RWPE1 (cell line): ENCODE data around the gene CAMKK2.

Source experiments
- CTCF ChIA-PET: fragments of 350-600 bp; sonication (Branson Sonifier 250); formaldehyde crosslinking; extraction: SDS; loops from one replicate; lab custom pipeline; 2021; lab: Yijun Ruan, JAX
- POLR2A ChIA-PET: fragments of 400-600 bp; formaldehyde crosslinking; extraction: SDS; loops from one replicate; lab custom pipeline; 2020; ENCODE audit warnings: antibody characterized with exemption; ENCODE audit not compliant: low non-redundant PET; lab: Yijun Ruan, JAX
- DNase-seq: peaks from one replicate; pipeline ENCODE4 v3.0.0; 2012; ENCODE audit warnings: low spot score
- H3K27ac ChIP-seq: fragments of 450-650 bp; 2 replicates; pipeline ENCODE4 v1.5.1; 2017
- TF ChIP-seq, protein P1 (sequence below): fragments of 450-650 bp; conservative IDR thresholded peaks from 2 replicates; pipeline ENCODE4 v1.5.1; 2017; ENCODE audit warnings: low read depth, mild to moderate bottlenecking

The CAMKK2 gene

DNA sequence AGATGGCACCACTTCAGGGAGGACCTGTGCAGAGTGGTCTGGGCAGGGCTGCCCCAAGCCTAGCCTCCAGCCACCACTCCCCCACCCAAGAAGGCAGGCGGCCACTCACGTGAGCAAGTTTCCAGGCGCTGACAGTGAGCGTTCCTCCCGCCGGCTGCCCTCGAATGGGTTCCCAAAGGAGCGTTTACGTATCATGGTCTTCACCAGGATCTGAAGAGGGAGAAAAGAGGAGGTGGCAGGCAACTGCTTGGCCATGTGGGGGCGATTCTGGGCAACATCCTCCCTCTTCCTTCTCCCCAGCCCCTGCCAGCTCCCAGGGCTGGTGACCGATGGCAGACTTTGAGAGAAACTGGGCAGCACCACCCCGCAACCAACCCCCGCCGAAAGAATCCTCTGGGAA, 51.5 kb downstream of the CAMKK2 start:
- TF ChIP-seq, protein P1, sequence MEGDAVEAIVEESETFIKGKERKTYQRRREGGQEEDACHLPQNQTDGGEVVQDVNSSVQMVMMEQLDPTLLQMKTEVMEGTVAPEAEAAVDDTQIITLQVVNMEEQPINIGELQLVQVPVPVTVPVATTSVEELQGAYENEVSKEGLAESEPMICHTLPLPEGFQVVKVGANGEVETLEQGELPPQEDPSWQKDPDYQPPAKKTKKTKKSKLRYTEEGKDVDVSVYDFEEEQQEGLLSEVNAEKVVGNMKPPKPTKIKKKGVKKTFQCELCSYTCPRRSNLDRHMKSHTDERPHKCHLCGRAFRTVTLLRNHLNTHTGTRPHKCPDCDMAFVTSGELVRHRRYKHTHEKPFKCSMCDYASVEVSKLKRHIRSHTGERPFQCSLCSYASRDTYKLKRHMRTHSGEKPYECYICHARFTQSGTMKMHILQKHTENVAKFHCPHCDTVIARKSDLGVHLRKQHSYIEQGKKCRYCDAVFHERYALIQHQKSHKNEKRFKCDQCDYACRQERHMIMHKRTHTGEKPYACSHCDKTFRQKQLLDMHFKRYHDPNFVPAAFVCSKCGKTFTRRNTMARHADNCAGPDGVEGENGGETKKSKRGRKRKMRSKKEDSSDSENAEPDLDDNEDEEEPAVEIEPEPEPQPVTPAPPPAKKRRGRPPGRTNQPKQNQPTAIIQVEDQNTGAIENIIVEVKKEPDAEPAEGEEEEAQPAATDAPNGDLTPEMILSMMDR: no peak
- DNase-seq: no peak
- ChIA-PET CTCF (no interaction called here), POLR2A (no interaction called here)
- no peak overlapping the region for H3K27ac ChIP-seq

DNA sequence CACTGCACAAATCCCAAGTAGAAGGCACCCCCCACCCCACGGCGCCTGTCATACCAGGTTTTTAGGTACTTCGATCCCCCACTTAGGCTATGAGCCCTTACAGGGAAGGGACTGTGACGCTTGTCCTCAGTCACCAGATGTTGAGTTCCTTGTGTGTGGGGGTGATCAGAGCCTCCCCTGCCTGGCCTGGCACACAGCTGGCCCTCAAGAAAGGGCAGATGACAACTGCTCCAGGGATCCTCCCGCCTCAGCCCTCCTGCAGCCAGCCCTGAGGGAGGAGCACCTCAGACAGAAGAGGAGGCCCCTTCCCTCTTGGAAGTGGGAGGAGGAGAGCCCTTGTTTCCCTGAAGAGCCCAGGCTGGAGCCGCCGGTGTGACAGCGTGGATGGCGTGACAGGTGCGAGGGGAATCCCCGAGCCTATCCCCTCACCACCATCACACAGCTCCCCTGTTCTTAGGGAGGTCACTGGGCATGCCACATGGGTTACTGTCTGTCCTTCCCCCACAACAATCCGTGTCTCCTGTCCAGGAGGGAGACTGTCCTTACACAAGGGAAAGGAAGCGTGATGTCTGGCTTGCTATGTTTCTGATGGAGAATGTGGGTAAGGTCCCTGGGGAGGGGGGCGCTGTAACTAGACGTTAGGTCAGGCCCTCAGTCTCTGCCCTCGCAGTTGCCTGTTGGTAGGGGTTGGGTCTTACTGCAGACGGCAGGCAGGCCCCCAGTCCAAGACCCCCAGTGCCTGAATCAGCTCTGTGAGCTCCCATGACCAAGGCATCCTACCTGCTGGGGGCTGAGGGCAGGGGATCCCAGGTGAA, 55.1 kb downstream of the CAMKK2 start:
- ChIA-PET CTCF (no interaction called here), POLR2A (no interaction called here)
- H3K27ac ChIP-seq: no peak overlapping the region
- TF ChIP-seq, protein P1: no peak
- no peak for DNase-seq

- no peak for DNase-seq
- ChIA-PET CTCF (no interaction called here), POLR2A (no interaction called here)
- TF ChIP-seq, protein P1: no peak
- H3K27ac ChIP-seq: no peak overlapping the region
These were observed 55.9 kb downstream of the CAMKK2 start for GRCh38 chr12:121240484-121241101.

GRCh38 chr12:121240062-121240420, 56.5 kb downstream of the CAMKK2 start:
- H3K27ac ChIP-seq: no peak overlapping the region
- no peak for DNase-seq
- POLR2A ChIA-PET: no interaction called here
- CTCF ChIA-PET: interaction anchor here (1.4 kb wide), 1 partner anchor 10 kb away, joined by 7 read pairs; no protein-coding TSS in a partner anchor
- TF ChIP-seq, protein P1: no peak

- no peak overlapping the region for H3K27ac ChIP-seq
- CTCF ChIA-PET: interaction anchor here (1.4 kb wide), 1 partner anchor 9 kb away, joined by 7 read pairs; no protein-coding TSS in a partner anchor
- DNase-seq: no peak
- POLR2A ChIA-PET: no interaction called here
- TF ChIP-seq, protein P1: no peak
These were observed 57.0 kb downstream of the CAMKK2 start for GRCh38 chr12:121239351-121240061.

- ChIA-PET POLR2A (no interaction called here), CTCF (interaction anchor here (1.4 kb wide), 1 partner anchor 9 kb away, joined by 7 read pairs; no protein-coding TSS in a partner anchor)
- DNase-seq: no peak
- TF ChIP-seq, protein P1: no peak
- H3K27ac ChIP-seq: no peak overlapping the region
These were observed 57.7 kb downstream of the CAMKK2 start for GRCh38 chr12:121238604-121239350.
